ENCODE results near the gene CD151. TPM values are rescaled to one million over a fixed set of nuclear protein-coding genes. Genes with fewer than 3 reads are reported as not detected.

Gene CD151
- total RNA-seq, 1 experiment from 2014 or later: 296 TPM

DNA sequence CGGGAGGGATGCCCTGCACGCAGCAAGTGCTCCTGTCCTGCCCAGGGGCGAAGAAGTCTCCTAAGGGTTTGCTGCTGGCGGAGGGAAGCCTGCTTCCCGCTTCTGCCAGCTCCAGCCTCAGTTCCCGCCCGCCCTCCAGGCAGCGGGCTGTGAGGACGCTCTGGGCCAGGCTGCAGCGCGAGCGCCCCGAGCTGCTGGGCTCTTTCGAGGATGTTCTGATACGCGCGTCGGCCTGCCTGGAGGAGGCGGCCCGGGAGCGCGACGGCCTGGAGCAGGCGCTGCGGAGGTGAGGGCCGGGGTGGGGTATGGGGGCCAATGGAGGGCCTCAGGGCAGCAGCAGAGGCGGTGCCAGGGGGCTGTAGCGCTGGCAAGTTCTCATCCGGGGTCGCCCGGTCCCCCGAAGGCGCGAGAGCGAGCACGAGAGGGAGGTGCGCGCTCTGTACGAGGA is 2.9 kb upstream of the CD151 start:
- TF ChIP-seq CBX3 (IDR thresholded peaks at IDR 0.05; ENCODE audit: low read depth) (no peak), RAD21 (IDR thresholded peaks at IDR 0.05; ENCODE audit: low read depth) (no peak), SRF (IDR thresholded peaks at IDR 0.05; ENCODE audit: low read depth) (no peak), POLR2AphosphoS5 (IDR thresholded peaks at IDR 0.05; ENCODE audit: low read depth, low read length) (no peak), YY1 (IDR thresholded peaks at IDR 0.05; ENCODE audit: extremely low read depth, insufficient replicate concordance, low read depth, low read length) (no peak), CEBPB (IDR thresholded peaks at IDR 0.05; ENCODE audit: low read depth) (no peak), EZH2 (IDR thresholded peaks at IDR 0.05) (no peak), SIN3A (IDR thresholded peaks at IDR 0.05; ENCODE audit: low read depth) (no peak), FOSL1 (IDR thresholded peaks at IDR 0.05; ENCODE audit: low read depth) (no peak), EGR1 (IDR thresholded peaks at IDR 0.05; ENCODE audit: low read depth) (no peak), ELF1 (IDR thresholded peaks at IDR 0.05; ENCODE audit: borderline replicate concordance, low read depth) (no peak), POLR2A (IDR thresholded peaks at IDR 0.05; ENCODE audit: borderline replicate concordance, extremely low read depth, insufficient read depth, insufficient read length) (no peak), ZNF274 (IDR thresholded peaks at IDR 0.05; ENCODE audit: low read depth, low read length) (no peak), SP1 (IDR thresholded peaks at IDR 0.05; ENCODE audit: low read depth) (no peak), ZFX (IDR thresholded peaks at IDR 0.05) (no peak; the same call in 1 of the 2 replicates)
- TF ChIP-seq, protein P1, sequence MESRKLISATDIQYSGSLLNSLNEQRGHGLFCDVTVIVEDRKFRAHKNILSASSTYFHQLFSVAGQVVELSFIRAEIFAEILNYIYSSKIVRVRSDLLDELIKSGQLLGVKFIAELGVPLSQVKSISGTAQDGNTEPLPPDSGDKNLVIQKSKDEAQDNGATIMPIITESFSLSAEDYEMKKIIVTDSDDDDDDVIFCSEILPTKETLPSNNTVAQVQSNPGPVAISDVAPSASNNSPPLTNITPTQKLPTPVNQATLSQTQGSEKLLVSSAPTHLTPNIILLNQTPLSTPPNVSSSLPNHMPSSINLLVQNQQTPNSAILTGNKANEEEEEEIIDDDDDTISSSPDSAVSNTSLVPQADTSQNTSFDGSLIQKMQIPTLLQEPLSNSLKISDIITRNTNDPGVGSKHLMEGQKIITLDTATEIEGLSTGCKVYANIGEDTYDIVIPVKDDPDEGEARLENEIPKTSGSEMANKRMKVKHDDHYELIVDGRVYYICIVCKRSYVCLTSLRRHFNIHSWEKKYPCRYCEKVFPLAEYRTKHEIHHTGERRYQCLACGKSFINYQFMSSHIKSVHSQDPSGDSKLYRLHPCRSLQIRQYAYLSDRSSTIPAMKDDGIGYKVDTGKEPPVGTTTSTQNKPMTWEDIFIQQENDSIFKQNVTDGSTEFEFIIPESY (IDR thresholded peaks at IDR 0.05; ENCODE audit: extremely low read depth, insufficient replicate concordance, low read length): no peak
- TF ChIP-seq, protein P2, sequence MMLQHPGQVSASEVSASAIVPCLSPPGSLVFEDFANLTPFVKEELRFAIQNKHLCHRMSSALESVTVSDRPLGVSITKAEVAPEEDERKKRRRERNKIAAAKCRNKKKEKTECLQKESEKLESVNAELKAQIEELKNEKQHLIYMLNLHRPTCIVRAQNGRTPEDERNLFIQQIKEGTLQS (IDR thresholded peaks at IDR 0.05): no peak
- TF ChIP-seq, protein P3, sequence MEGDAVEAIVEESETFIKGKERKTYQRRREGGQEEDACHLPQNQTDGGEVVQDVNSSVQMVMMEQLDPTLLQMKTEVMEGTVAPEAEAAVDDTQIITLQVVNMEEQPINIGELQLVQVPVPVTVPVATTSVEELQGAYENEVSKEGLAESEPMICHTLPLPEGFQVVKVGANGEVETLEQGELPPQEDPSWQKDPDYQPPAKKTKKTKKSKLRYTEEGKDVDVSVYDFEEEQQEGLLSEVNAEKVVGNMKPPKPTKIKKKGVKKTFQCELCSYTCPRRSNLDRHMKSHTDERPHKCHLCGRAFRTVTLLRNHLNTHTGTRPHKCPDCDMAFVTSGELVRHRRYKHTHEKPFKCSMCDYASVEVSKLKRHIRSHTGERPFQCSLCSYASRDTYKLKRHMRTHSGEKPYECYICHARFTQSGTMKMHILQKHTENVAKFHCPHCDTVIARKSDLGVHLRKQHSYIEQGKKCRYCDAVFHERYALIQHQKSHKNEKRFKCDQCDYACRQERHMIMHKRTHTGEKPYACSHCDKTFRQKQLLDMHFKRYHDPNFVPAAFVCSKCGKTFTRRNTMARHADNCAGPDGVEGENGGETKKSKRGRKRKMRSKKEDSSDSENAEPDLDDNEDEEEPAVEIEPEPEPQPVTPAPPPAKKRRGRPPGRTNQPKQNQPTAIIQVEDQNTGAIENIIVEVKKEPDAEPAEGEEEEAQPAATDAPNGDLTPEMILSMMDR (IDR thresholded peaks at IDR 0.05 in 2 of 3, conservative IDR thresholded peaks at IDR 0.05 in 1 of 3; ENCODE audit: borderline replicate concordance in 1 of 3, insufficient read depth in 1 of 3, low read depth in 2 of 3, low read length in 2 of 3): no peak
- H3K27ac ChIP-seq (ENCODE audit: low read depth, low read length): no peak overlapping the region; the same call in 1 of the 2 replicates
- no TSS peak for BruUV-seq (replicated peaks)
- no peak overlapping the region for H3K9ac ChIP-seq (ENCODE audit: low read length)
- no peaks in the 10 kb centered on the region for H3K36me3 ChIP-seq (ENCODE audit: control insufficient read depth in 1 of 2, insufficient read depth in 2 of 2, low read length in 2 of 2)
- H3K4me2 ChIP-seq (ENCODE audit: low read length): no peak overlapping the region
- H3K27me3 ChIP-seq (ENCODE audit: insufficient read depth, low read length): no peaks in the 10 kb centered on the region
- H4K20me1 ChIP-seq (ENCODE audit: insufficient read depth): peaks cover 6% of the 10 kb centered on the region; the same call in 1 of the 2 replicates
- intact Hi-C loops (cut with micrococcal nuclease): no loop called here
- no peak overlapping the region for H2AFZ ChIP-seq (ENCODE audit: low read depth, low read length, poor library complexity, severe bottlenecking)
- H3K4me1 ChIP-seq (ENCODE audit: control insufficient read depth in 1 of 2, insufficient read depth in 2 of 2, low read length in 2 of 2): peaks cover 36 to 63% of the 10 kb centered on the region in 2 experiments
- no peak overlapping the region for H3K4me3 ChIP-seq (replicated peaks in 1 of 2; ENCODE audit: low read depth in 1 of 2, low read length in 2 of 2)
- ATAC-seq (no peak), DNase-seq (ENCODE audit: low read depth, low spot score) (no peak)
- ChIA-PET RAD21 (ENCODE audit: low non-redundant PET in 1 of 2, low total read pairs in 2 of 2, uncharacterized antibody in 2 of 2, unreplicated experiment in 2 of 2) (no interaction called here), POLR2A (no interaction called here), CTCF (no interaction called here)
- H3K79me2 ChIP-seq (ENCODE audit: insufficient read depth, low read length): peaks cover 28% of the 10 kb centered on the region
- H3K9me3 ChIP-seq (ENCODE audit: control insufficient read depth in 1 of 2, insufficient read depth in 1 of 2, low read depth in 1 of 2, low read length in 2 of 2): no peaks in the 10 kb centered on the region
- H3K9me2 ChIP-seq (ENCODE audit: insufficient read depth): no peaks in the 10 kb centered on the region
